HepG2 (cell line): ENCODE data around the gene SLC43A1. TPM values are rescaled to one million over a fixed set of nuclear protein-coding genes. Genes with fewer than 3 reads are reported as not detected.

Source experiments
- BRCA1 ChIP-seq: sonication (generic); formaldehyde crosslinking; IDR thresholded peaks from 2 replicates; pipeline ENCODE4 v1.4.0; 2020; ENCODE audit warnings: missing genetic modification reagents
- ETV5 ChIP-seq: IDR thresholded peaks from 2 replicates; pipeline ENCODE4 v1.6.1; 2018; ENCODE audit warnings: missing biosample characterization, missing genetic modification reagents, inconsistent platforms, borderline replicate concordance
- GABPA ChIP-seq, 2 experiments: IDR thresholded peaks; 2 replicates each; pipeline ENCODE4 v1.6.1; 2011 to 2016; ENCODE audit warnings: low read depth in 2 of 2, low read length in 1 of 2, missing biosample characterization in 1 of 2, missing genetic modification characterization in 1 of 2
- HNRNPH1 ChIP-seq: fragments of 200-400 bp; formaldehyde crosslinking; optimal IDR thresholded peaks from 2 replicates; pipeline ENCODE3; 2017; ENCODE audit warnings: mild to moderate bottlenecking, low read depth, low read length
- MAF1 ChIP-seq: sonication (generic); formaldehyde crosslinking; IDR thresholded peaks from 2 replicates; pipeline ENCODE4 v1.5.0; 2020; ENCODE audit warnings: missing genetic modification reagents, borderline replicate concordance
- NR2F6 ChIP-seq, 2 experiments: IDR thresholded peaks; 2 replicates each; pipeline ENCODE4 v1.6.1; 2016; ENCODE audit warnings: antibody characterized with exemption in 1 of 2, mild to moderate bottlenecking in 1 of 2
- PATZ1 ChIP-seq: sonication (generic); formaldehyde crosslinking; IDR thresholded peaks from 2 replicates; pipeline ENCODE4 v1.4.0; 2020; ENCODE audit warnings: missing genetic modification reagents
- SAFB2 ChIP-seq: sonication (generic); formaldehyde crosslinking; IDR thresholded peaks from 2 replicates; pipeline ENCODE4 v1.5.1; 2020; ENCODE audit warnings: missing genetic modification reagents, low read depth, mild to moderate bottlenecking, borderline replicate concordance
- SMARCE1 ChIP-seq: fragments of 450-650 bp; IDR thresholded peaks from 2 replicates; pipeline ENCODE4 v1.6.1; 2017; ENCODE audit warnings: borderline replicate concordance
- SOX5 ChIP-seq: IDR thresholded peaks from 2 replicates; pipeline ENCODE4 v1.6.1; 2016; ENCODE audit warnings: borderline replicate concordance
- SP2 ChIP-seq: sonication (generic); formaldehyde crosslinking; IDR thresholded peaks from 2 replicates; pipeline ENCODE4 v1.5.1; 2020; ENCODE audit warnings: mild to moderate bottlenecking, missing genetic modification reagents
- SSRP1 ChIP-seq: IDR thresholded peaks from 2 replicates; pipeline ENCODE4 v1.6.1; 2016; ENCODE audit warnings: control low read depth
- STAT5B ChIP-seq: sonication (generic); formaldehyde crosslinking; IDR thresholded peaks from 2 replicates; pipeline ENCODE4 v1.4.0; 2020; ENCODE audit warnings: missing genetic modification reagents
- TOE1 ChIP-seq: sonication (generic); formaldehyde crosslinking; IDR thresholded peaks from 2 replicates; pipeline ENCODE4 v1.4.0; 2020; ENCODE audit warnings: mild to moderate bottlenecking, missing genetic modification reagents
- ZBTB42 ChIP-seq: sonication (generic); formaldehyde crosslinking; IDR thresholded peaks from 2 replicates; pipeline ENCODE4 v1.5.0; 2020; ENCODE audit warnings: mild to moderate bottlenecking, missing genetic modification reagents
- ZNF577 ChIP-seq: sonication (generic); formaldehyde crosslinking; IDR thresholded peaks from 2 replicates; pipeline ENCODE4 v1.4.0; 2020; ENCODE audit warnings: mild to moderate bottlenecking, low read depth, missing genetic modification reagents, borderline replicate concordance
- ZNF615 ChIP-seq: sonication (generic); formaldehyde crosslinking; IDR thresholded peaks from 2 replicates; pipeline ENCODE4 v1.5.0; 2020; ENCODE audit warnings: mild to moderate bottlenecking, missing genetic modification reagents, borderline replicate concordance
- ZNF629 ChIP-seq: sonication (generic); formaldehyde crosslinking; conservative IDR thresholded peaks from 2 replicates; pipeline ENCODE4 v1.5.0; 2020; ENCODE audit warnings: missing genetic modification reagents
- ZNF747 ChIP-seq: sonication (generic); formaldehyde crosslinking; IDR thresholded peaks from 2 replicates; pipeline ENCODE4 v1.8.1; 2023; ENCODE audit warnings: missing genetic modification reagents, mild to moderate bottlenecking, borderline replicate concordance
- ZNF776 ChIP-seq: sonication (generic); formaldehyde crosslinking; IDR thresholded peaks from 2 replicates; pipeline ENCODE4 v1.4.0; 2020; ENCODE audit warnings: mild to moderate bottlenecking, missing genetic modification reagents
- polyA plus RNA-seq, 8 experiments: library from polyadenylated mRNA; depleted of rRNA in 3 of 8; stranded (reverse) in 7 of 8; unstranded in 1 of 8; fragments of >200 nt; fragmentation: Illumina TruSeq in 4 of 8; extraction: Trizol in 4 of 8; gene quantifications; 2 replicates each; pipeline versions ENCODE4 v1.2.1 to v1.2.3, GENCODE V29; 2011 to 2016; ENCODE audit warnings: low read depth in 4 of 8, missing spikeins in 1 of 8, mixed read lengths in 1 of 8; ENCODE audit not compliant: insufficient read depth in 1 of 8
- total RNA-seq, 5 experiments: library from RNA; depleted of rRNA; stranded (reverse); fragments of >200 nt; fragmentation: Illumina TruSeq; extraction: Trizol; gene quantifications; 2 replicates each; pipeline ENCODE4 v1.2.3, GENCODE V29; 2016; ENCODE audit warnings: low read depth in 1 of 5
- TF ChIP-seq, protein P1 (sequence below): sonication (generic); formaldehyde crosslinking; IDR thresholded peaks from 2 replicates; pipeline ENCODE4 v1.5.0; 2020; ENCODE audit warnings: mild to moderate bottlenecking, missing genetic modification reagents
- TF ChIP-seq, protein P2 (sequence below): sonication (generic); formaldehyde crosslinking; IDR thresholded peaks from 2 replicates; pipeline ENCODE4 v1.4.0; 2020; ENCODE audit warnings: missing genetic modification reagents, borderline replicate concordance
- TF ChIP-seq, protein P3 (sequence below): sonication (generic); formaldehyde crosslinking; IDR thresholded peaks from 2 replicates; pipeline ENCODE4 v1.4.0; 2020; ENCODE audit warnings: mild to moderate bottlenecking, low read depth, missing genetic modification reagents

SLC43A1 gene
- total and polyA plus RNA-seq, 2 of the 13 experiments (the other 11 are each of a cell fraction or from before 2014, with no cell fraction given): 72.3 to 87.6 TPM

- TF ChIP-seq PATZ1 (CRISPR knock-in tag) (no peak; the same call in 1 of the 2 replicates), ETV5 (no peak), TOE1 (CRISPR knock-in tag) (no peak), NR2F6 (IDR thresholded peaks at IDR 0.05) (no peak), NR2F6 (CRISPR knock-in tag; IDR thresholded peaks at IDR 0.05) (no peak), STAT5B (CRISPR knock-in tag) (no peak), BRCA1 (CRISPR knock-in tag) (no peak), SOX5 (CRISPR knock-in tag) (no peak), ZNF747 (CRISPR knock-in tag) (no peak), ZNF776 (CRISPR knock-in tag) (no peak), ZNF615 (CRISPR knock-in tag) (0 out of 2 replicates have a peak, but pooled peaks have one; percentile 33), SAFB2 (CRISPR knock-in tag) (no peak), ZNF577 (CRISPR knock-in tag) (no peak), GABPA (IDR thresholded peaks at IDR 0.05; ENCODE audit: low read depth, low read length) (no peak), GABPA (CRISPR knock-in tag; IDR thresholded peaks at IDR 0.05; ENCODE audit: low read depth) (no peak), SMARCE1 (no peak), ZNF629 (CRISPR knock-in tag) (no peak), MAF1 (CRISPR knock-in tag) (no peak), SSRP1 (CRISPR knock-in tag) (peak; percentile 28; the same call in 1 of the 2 replicates), HNRNPH1 (no peak), SP2 (CRISPR knock-in tag) (no peak), ZBTB42 (CRISPR knock-in tag) (no peak)
- TF ChIP-seq, protein P1, sequence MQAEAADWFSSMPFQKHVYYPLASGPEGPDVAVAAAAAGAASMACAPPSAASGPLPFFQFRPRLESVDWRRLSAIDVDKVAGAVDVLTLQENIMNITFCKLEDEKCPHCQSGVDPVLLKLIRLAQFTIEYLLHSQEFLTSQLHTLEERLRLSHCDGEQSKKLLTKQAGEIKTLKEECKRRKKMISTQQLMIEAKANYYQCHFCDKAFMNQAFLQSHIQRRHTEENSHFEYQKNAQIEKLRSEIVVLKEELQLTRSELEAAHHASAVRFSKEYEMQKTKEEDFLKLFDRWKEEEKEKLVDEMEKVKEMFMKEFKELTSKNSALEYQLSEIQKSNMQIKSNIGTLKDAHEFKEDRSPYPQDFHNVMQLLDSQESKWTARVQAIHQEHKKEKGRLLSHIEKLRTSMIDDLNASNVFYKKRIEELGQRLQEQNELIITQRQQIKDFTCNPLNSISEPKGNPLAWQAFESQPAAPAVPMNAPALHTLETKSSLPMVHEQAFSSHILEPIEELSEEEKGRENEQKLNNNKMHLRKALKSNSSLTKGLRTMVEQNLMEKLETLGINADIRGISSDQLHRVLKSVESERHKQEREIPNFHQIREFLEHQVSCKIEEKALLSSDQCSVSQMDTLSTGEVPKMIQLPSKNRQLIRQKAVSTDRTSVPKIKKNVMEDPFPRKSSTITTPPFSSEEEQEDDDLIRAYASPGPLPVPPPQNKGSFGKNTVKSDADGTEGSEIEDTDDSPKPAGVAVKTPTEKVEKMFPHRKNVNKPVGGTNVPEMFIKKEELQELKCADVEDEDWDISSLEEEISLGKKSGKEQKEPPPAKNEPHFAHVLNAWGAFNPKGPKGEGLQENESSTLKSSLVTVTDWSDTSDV (CRISPR knock-in tag): no peak
- TF ChIP-seq, protein P2, sequence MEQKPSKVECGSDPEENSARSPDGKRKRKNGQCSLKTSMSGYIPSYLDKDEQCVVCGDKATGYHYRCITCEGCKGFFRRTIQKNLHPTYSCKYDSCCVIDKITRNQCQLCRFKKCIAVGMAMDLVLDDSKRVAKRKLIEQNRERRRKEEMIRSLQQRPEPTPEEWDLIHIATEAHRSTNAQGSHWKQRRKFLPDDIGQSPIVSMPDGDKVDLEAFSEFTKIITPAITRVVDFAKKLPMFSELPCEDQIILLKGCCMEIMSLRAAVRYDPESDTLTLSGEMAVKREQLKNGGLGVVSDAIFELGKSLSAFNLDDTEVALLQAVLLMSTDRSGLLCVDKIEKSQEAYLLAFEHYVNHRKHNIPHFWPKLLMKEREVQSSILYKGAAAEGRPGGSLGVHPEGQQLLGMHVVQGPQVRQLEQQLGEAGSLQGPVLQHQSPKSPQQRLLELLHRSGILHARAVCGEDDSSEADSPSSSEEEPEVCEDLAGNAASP: no peak
- TF ChIP-seq, protein P3, sequence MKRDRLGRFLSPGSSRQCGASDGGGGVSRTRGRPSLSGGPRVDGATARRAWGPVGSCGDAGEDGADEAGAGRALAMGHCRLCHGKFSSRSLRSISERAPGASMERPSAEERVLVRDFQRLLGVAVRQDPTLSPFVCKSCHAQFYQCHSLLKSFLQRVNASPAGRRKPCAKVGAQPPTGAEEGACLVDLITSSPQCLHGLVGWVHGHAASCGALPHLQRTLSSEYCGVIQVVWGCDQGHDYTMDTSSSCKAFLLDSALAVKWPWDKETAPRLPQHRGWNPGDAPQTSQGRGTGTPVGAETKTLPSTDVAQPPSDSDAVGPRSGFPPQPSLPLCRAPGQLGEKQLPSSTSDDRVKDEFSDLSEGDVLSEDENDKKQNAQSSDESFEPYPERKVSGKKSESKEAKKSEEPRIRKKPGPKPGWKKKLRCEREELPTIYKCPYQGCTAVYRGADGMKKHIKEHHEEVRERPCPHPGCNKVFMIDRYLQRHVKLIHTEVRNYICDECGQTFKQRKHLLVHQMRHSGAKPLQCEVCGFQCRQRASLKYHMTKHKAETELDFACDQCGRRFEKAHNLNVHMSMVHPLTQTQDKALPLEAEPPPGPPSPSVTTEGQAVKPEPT: no peak
These were observed 34.9 kb downstream of the SLC43A1 start (continued) for GRCh38 chr11:57480409-57481137.
